K562 (cell line): ENCODE data around the gene FYB2. TPM values are rescaled to one million over a fixed set of nuclear protein-coding genes. Genes with fewer than 3 reads are reported as not detected.

Experiments
- ATAC-seq: fragments of 200-7000 bp; cut with Tn5 transposase; 3 replicates; pipeline ENCODE4 v1.9.1; 2020; ENCODE audit warnings: moderate library complexity
- BruUV-seq: library from RNA; stranded (reverse); fragments of 400-500 nt; replicated peaks from 2 replicates; lab custom pipeline; 2021; lab: Mats Ljungman, UMichigan
- CTCF ChIA-PET: fragments of 300-600 bp; formaldehyde crosslinking; extraction: SDS; loops from one replicate; lab custom pipeline; 2021; ENCODE audit warnings: low intra/inter-chr PET ratio; lab: Yijun Ruan, JAX
- POLR2A ChIA-PET: fragments of 300-600, 350-650 bp; sonication (Branson Sonifier 250); formaldehyde crosslinking; extraction: SDS; loops from one replicate; lab custom pipeline; 2021; ENCODE audit warnings: antibody characterized with exemption, inconsistent platforms; lab: Yijun Ruan, JAX
- DNase-seq, 4 experiments: peaks; one replicate each; pipeline versions ENCODE4 v3.0.0 to v3.0.0-alpha.2; 2011 to 2018; ENCODE audit warnings: low spot score in 3 of 4, mixed read lengths in 3 of 4; ENCODE audit errors: extremely low read depth in 1 of 4
- FAIRE-seq: peaks from 2 replicates; lab custom pipeline; 2011; peaks lifted over from hg19 to GRCh38; lab: Jason Lieb, UNC
- H2AFZ ChIP-seq: 2 replicates; pipeline ENCODE4 v1.6.0; 2011; ENCODE audit warnings: low read depth, low read length, control low read depth, inconsistent platforms
- H3K27ac ChIP-seq: fragments of 200-600 bp; 3 replicates; pipeline ENCODE4 v1.8.0; 2011; ENCODE audit warnings: low read depth, mild to moderate bottlenecking, control low read depth, inconsistent platforms, low read length, moderate library complexity, mixed read lengths; ENCODE audit errors: extremely low read depth
- H3K27me3 ChIP-seq, 2 experiments: fragments of 300-600 bp in 1 of 2; 2 replicates in 1 of 2; 3 replicates in 1 of 2; pipeline versions ENCODE4 v1.6.0 to v1.8.0; 2011; ENCODE audit warnings: inconsistent platforms in 2 of 2, low read length in 2 of 2, mild to moderate bottlenecking in 1 of 2, mixed read lengths in 1 of 2, moderate library complexity in 1 of 2; ENCODE audit not compliant: control insufficient read depth in 2 of 2, insufficient read depth in 2 of 2
- H3K36me3 ChIP-seq: fragments of 300-600 bp; 3 replicates; pipeline ENCODE4 v1.8.0; 2011; ENCODE audit warnings: mild to moderate bottlenecking, low read length, inconsistent platforms; ENCODE audit not compliant: control insufficient read depth, insufficient read depth
- H3K4me1 ChIP-seq, 2 experiments: fragments of 200-600 bp in 1 of 2; replicated peaks in 1 of 2; 2 replicates in 1 of 2; 3 replicates in 1 of 2; pipeline versions ENCODE4 v1.5.1 to v1.8.0; 2011; ENCODE audit warnings: inconsistent platforms in 2 of 2, low read length in 2 of 2, mild to moderate bottlenecking in 1 of 2, mixed read lengths in 1 of 2, moderate library complexity in 1 of 2; ENCODE audit not compliant: control insufficient read depth in 2 of 2, insufficient read depth in 2 of 2
- H3K4me2 ChIP-seq: 2 replicates; pipeline ENCODE4 v1.6.1; 2011; ENCODE audit warnings: low read length, control low read depth, inconsistent platforms, mixed read lengths; ENCODE audit not compliant: insufficient read depth
- H3K4me3 ChIP-seq: fragments of 200-600 bp; sonication (generic), shearing (Covaris generic); 2 replicates; pipeline ENCODE4 v1.5.1; 2016; ENCODE audit warnings: control low read depth, inconsistent platforms
- H3K79me2 ChIP-seq: fragments of 200-600 bp; 3 replicates; pipeline ENCODE4 v1.8.0; 2011; ENCODE audit warnings: low read length, inconsistent platforms; ENCODE audit not compliant: control insufficient read depth, insufficient read depth
- H3K9ac ChIP-seq, 2 experiments: 2 replicates each; pipeline versions ENCODE4 v1.6.0 to v1.6.1; 2011; ENCODE audit warnings: low read depth in 2 of 2, low read length in 2 of 2, control low read depth in 1 of 2, inconsistent platforms in 1 of 2, mild to moderate bottlenecking in 1 of 2, mixed read lengths in 1 of 2; ENCODE audit not compliant: insufficient read depth in 1 of 2
- H3K9me1 ChIP-seq: one replicate; pipeline ENCODE4 v1.6.0; 2011; ENCODE audit warnings: inconsistent platforms, mild to moderate bottlenecking, low read length, moderate library complexity; ENCODE audit not compliant: control insufficient read depth, insufficient read depth
- H3K9me3 ChIP-seq: replicated peaks from 2 replicates; pipeline ENCODE4 v1.5.1; 2011; ENCODE audit warnings: low read depth, low read length, inconsistent platforms; ENCODE audit not compliant: control insufficient read depth, insufficient read depth
- H4K20me1 ChIP-seq: replicated peaks from 2 replicates; pipeline ENCODE4 v1.6.1; 2011; ENCODE audit warnings: low read length, inconsistent platforms, mixed read lengths; ENCODE audit not compliant: control insufficient read depth, insufficient read depth
- BCLAF1 ChIP-seq, 2 experiments: fragments of 450-650 bp in 1 of 2; IDR thresholded peaks; 2 replicates each; pipeline ENCODE4 v1.6.1; 2011 to 2017; ENCODE audit warnings: low read depth in 2 of 2, antibody characterized with exemption in 1 of 2, borderline replicate concordance in 1 of 2, low read length in 1 of 2, mild to moderate bottlenecking in 1 of 2, mixed read lengths in 1 of 2; ENCODE audit not compliant: control insufficient read depth in 1 of 2
- BDP1 ChIP-seq: IDR thresholded peaks from 3 replicates; pipeline ENCODE4 v1.6.1; 2011; ENCODE audit not compliant: insufficient read length, insufficient read depth
- DLX4 ChIP-seq: fragments of 250-450 bp; sonication (Bioruptor Pico); IDR thresholded peaks from 2 replicates; pipeline ENCODE4 v1.6.1; 2021; ENCODE audit warnings: mild to moderate bottlenecking
- E2F6 ChIP-seq, 2 experiments: IDR thresholded peaks; 2 replicates each; pipeline ENCODE4 v1.6.1; 2011; ENCODE audit warnings: borderline replicate concordance in 1 of 2, control low read depth in 1 of 2, low read depth in 1 of 2, low read length in 1 of 2, mild to moderate bottlenecking in 1 of 2, mixed read lengths in 1 of 2, moderate library complexity in 1 of 2; ENCODE audit not compliant: insufficient read depth in 1 of 2, insufficient read length in 1 of 2, poor library complexity in 1 of 2, severe bottlenecking in 1 of 2; ENCODE audit errors: extremely low read depth in 1 of 2
- ETV1 ChIP-seq: fragments of 450-650 bp; conservative IDR thresholded peaks from 2 replicates; pipeline ENCODE4 v1.6.1; 2016; ENCODE audit warnings: missing genetic modification characterization, control low read depth, low read depth, missing compliant biosample characterization
- KLF10 ChIP-seq: fragments of 250-450 bp; sonication (Bioruptor Pico); IDR thresholded peaks from 2 replicates; pipeline ENCODE4 v1.6.1; 2021; ENCODE audit warnings: matching md5 sums
- RFX1 ChIP-seq: fragments of 450-650 bp; IDR thresholded peaks from 2 replicates; pipeline ENCODE4 v1.6.1; 2016; ENCODE audit warnings: mild to moderate bottlenecking, moderate library complexity
- TCFL5 ChIP-seq: fragments of 250-450 bp; sonication (Bioruptor Pico); conservative IDR thresholded peaks from 2 replicates; pipeline ENCODE4 v1.6.1; 2021; ENCODE audit warnings: mild to moderate bottlenecking, moderate library complexity, matching md5 sums
- ZNF23 ChIP-seq: fragments of 250-450 bp; sonication (Bioruptor Pico); IDR thresholded peaks from 2 replicates; pipeline ENCODE4 v1.4.0; 2020; ENCODE audit warnings: mild to moderate bottlenecking
- ZNF280A ChIP-seq: fragments of 450-650 bp; IDR thresholded peaks from 2 replicates; pipeline ENCODE4 v1.6.1; 2018; ENCODE audit warnings: mild to moderate bottlenecking, low read depth; ENCODE audit not compliant: partially characterized antibody
- WGBS: fragments of 100-300 bp; shearing (Covaris generic); methylation state at CpG from one replicate; pipeline ENCODE4 v1.1.6; 2016; ENCODE audit warnings: low coverage, mixed read lengths; ENCODE audit not compliant: insufficient coverage; ENCODE audit errors: missing lambda C conversion rate; 5-methylcytosine and 5-hydroxymethylcytosine counted together
- in situ Hi-C: fragments of 300-500 bp; cut with MboI; formaldehyde crosslinking; loops from 4 replicates; pipeline ENCODE4 v1.15.0; 2018; ENCODE audit warnings: inconsistent platforms, mixed read lengths
- intact Hi-C: fragments of 100-400 bp; cut with micrococcal nuclease; formaldehyde crosslinking; loops from 2 replicates; pipeline ENCODE4 v1.14.2; 2022
- polyA plus RNA-seq, 8 experiments: library from polyadenylated mRNA; depleted of rRNA in 4 of 8; stranded (reverse) in 5 of 8; unstranded in 3 of 8; fragments of >200 nt; fragmentation: Nextera tagmentation in 2 of 8; fragmentation: Illumina TruSeq in 1 of 8; extraction: Ambion mirVana in 2 of 8; extraction: Trizol in 1 of 8; gene quantifications; 2 replicates each; pipeline versions ENCODE4 v1.2.1 to v1.2.3, GENCODE V29; 2011 to 2014; ENCODE audit warnings: inconsistent platforms in 1 of 8, missing spikeins in 1 of 8
- total RNA-seq, 7 experiments: library from RNA; depleted of rRNA in 6 of 7; stranded (reverse); fragments of >200 nt in 6 of 7; fragmentation: Illumina TruSeq in 2 of 7; extraction: Trizol in 2 of 7; gene quantifications; 2 replicates each; pipeline versions ENCODE4 v1.2.1 to v1.2.3, GENCODE V29; 2011 to 2021; ENCODE audit warnings: low replicate concordance in 1 of 7

The FYB2 gene
- total and polyA plus RNA-seq, 9 of the 15 experiments (the other 6 are each of a cell fraction or from before 2014, with no cell fraction given): not detected

- CTCF ChIA-PET: no interaction called here
- no peak overlapping the region for H3K9ac ChIP-seq
- 0% methylated on average over 4 of the region's 4 CpGs for WGBS
- in situ Hi-C loops: loop anchor here (25.0 kb wide), 1 partner anchor 1201 kb away; no protein-coding TSS in a partner anchor
- no peak for ATAC-seq
- no TSS peak for BruUV-seq
- H3K4me2 ChIP-seq: no peak overlapping the region
- no peak overlapping the region for H3K4me3 ChIP-seq
- no peaks in the 10 kb centered on the region for H3K79me2 ChIP-seq
- H3K36me3 ChIP-seq: no peaks in the 10 kb centered on the region
- H4K20me1 ChIP-seq: no peaks in the 10 kb centered on the region
- peaks cover 0 to 2% of the 10 kb centered on the region in 2 experiments; a peak in 2 of 5 replicates for H3K27me3 ChIP-seq
- POLR2A ChIA-PET: no interaction called here
- no peak for DNase-seq
- H3K4me1 ChIP-seq: no peaks in the 10 kb centered on the region
- H2AFZ ChIP-seq: no peak overlapping the region
- no peak for FAIRE-seq
- no peaks in the 10 kb centered on the region for H3K9me1 ChIP-seq
- no peak overlapping the region for H3K27ac ChIP-seq
- no peaks in the 10 kb centered on the region for H3K9me3 ChIP-seq
- intact Hi-C loops: no loop called here
- TF ChIP-seq BCLAF1 (IDR thresholded peaks at IDR 0.05; ENCODE audit: borderline replicate concordance in 1 of 2, control insufficient read depth in 1 of 2, low read depth in 2 of 2, low read length in 1 of 2) (no peak), ZNF280A (no peak), TCFL5 (CRISPR knock-in tag) (no peak), ETV1 (no peak), DLX4 (no peak), E2F6 (IDR thresholded peaks at IDR 0.05; ENCODE audit: borderline replicate concordance in 1 of 2, extremely low read depth in 1 of 2, insufficient read depth in 1 of 2, insufficient read length in 1 of 2, low read depth in 1 of 2, low read length in 1 of 2, poor library complexity in 1 of 2, severe bottlenecking in 1 of 2) (no peak), KLF10 (CRISPR knock-in tag) (no peak), ZNF23 (CRISPR knock-in tag) (no peak), RFX1 (no peak), BDP1 (no peak)
Measured at GRCh38 chr1:56836359-56836758, 17.2 kb upstream of the FYB2 start.
